Stimulated activated naive B cell treated with anti-CD40 and anti-IgM and Interleukin-4, amounts not matched to agents 10 μg/mL and 1 μg/mL and 100 μg/mL, for 72 hours (primary cell): ENCODE measurements around the gene DHDH.
"Not testable (repeated sequence)": the region's sequence is repeated elsewhere in the genome, so short reads cannot be mapped to it uniquely, and the experiment has no call there.

Experiments
- ATAC-seq, 2 donors: fragments of 150-1000 bp; cut with Tn5 transposase; replicated peaks; 2 replicates each; pipeline ENCODE4 v1.10.0; 2021; ENCODE audit warnings: moderate library complexity in 1 of 2
- DNase-seq: peaks from one replicate; pipeline ENCODE4 v3.0.0; 2021
- H3K27ac Mint-ChIP-seq: one replicate; pipeline ENCODE4 v1.8.0; 2022; ENCODE audit warnings: mild to moderate bottlenecking, mixed read lengths
- H3K27me3 Mint-ChIP-seq, 2 donors: one replicate each; pipeline ENCODE4 v1.8.0; 2022; ENCODE audit warnings: mixed read lengths in 2 of 2
- H3K36me3 Mint-ChIP-seq, 2 donors: one replicate each; pipeline ENCODE4 v1.8.0; 2022; ENCODE audit warnings: mixed read lengths in 2 of 2, mild to moderate bottlenecking in 1 of 2
- H3K4me1 Mint-ChIP-seq, 2 donors: one replicate each; pipeline ENCODE4 v1.8.0; 2022; ENCODE audit warnings: mixed read lengths in 2 of 2, mild to moderate bottlenecking in 1 of 2
- H3K4me3 Mint-ChIP-seq, 2 donors: one replicate each; pipeline ENCODE4 v1.8.0; 2022; ENCODE audit warnings: mild to moderate bottlenecking in 2 of 2, mixed read lengths in 2 of 2, moderate library complexity in 1 of 2
- H3K9me3 Mint-ChIP-seq, 2 donors: one replicate each; pipeline ENCODE4 v1.8.0; 2022; ENCODE audit warnings: mixed read lengths in 2 of 2, mild to moderate bottlenecking in 1 of 2

DHDH gene

DNA sequence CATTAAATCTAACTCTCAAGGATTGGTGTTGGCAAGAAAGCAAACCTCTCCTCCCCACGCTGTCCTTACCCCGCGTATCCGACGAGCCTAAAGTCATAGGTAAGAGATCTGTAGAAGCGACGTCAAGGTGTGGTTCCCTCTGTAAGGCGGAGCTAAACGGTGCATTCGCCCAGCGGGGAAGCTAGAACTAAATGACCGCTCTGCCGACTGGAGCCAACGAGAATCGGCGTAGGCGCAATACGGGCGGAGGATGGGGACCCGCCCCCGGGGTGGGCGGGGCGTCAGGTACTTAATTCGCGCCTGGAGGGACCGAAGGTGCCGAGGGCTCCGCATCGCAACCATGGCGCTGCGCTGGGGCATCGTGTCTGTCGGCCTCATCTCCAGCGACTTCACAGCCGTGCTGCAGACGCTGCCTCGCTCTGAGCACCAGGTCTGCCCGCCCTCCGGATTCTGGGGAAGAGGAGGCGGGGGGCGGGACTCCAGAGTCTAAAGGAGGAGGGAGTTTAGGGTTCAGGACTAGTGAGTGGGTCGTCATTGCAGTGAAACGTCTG lies at the start of gene DHDH:
Gene DHDH (plus strand): TSS at position 318 of the 551 bp plus-strand sequence. CDS start 23 bp downstream, at position 341.
- ATAC-seq (peak; percentile 88 to 90), DNase-seq (peak; percentile 64)
- peak within 1 kb of the TSS; percentile 47 for H3K27ac Mint-ChIP-seq
- no peaks in the 10 kb centered on the region for H3K36me3 Mint-ChIP-seq
- peaks cover 11 to 24% of the 10 kb centered on the region in 2 donors for H3K27me3 Mint-ChIP-seq
- peaks cover 6 to 18% of the 10 kb centered on the region in 2 donors for H3K4me1 Mint-ChIP-seq
- peak within 1 kb of the TSS; percentile 83 to 84 for H3K4me3 Mint-ChIP-seq
- no peaks in the 10 kb centered on the region for H3K9me3 Mint-ChIP-seq

DNA sequence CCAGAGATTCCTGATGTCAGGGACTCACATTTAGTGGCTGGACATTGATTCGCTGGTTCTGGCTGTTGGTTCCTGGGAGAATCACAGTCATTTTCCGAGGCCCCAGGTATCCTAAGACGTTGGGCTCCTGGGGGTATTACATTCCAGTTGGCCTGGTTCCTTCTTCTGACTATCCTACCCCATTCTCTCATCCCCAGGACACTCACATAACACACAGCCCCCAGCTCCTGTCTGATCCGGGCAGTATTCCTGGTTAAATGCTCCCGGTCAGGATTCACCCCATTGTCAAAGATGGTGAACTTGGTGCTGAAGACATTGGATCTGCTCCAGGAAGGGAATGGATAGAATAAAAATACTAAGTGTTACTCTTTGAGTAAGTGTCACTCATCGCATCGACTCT lies 49.8 kb upstream of the DHDH start:
- peaks cover 5 to 6% of the 10 kb centered on the region in 2 donors for H3K4me1 Mint-ChIP-seq
- no peaks in the 10 kb centered on the region for H3K9me3 Mint-ChIP-seq
- peaks cover 0 to 4% of the 10 kb centered on the region in 2 donors for H3K36me3 Mint-ChIP-seq
- peaks cover 0 to 3% of the 10 kb centered on the region in 2 donors for H3K27me3 Mint-ChIP-seq
- no peak overlapping the region for H3K27ac Mint-ChIP-seq
- ATAC-seq (no peak), DNase-seq (no peak)
- no peak overlapping the region for H3K4me3 Mint-ChIP-seq

DNA sequence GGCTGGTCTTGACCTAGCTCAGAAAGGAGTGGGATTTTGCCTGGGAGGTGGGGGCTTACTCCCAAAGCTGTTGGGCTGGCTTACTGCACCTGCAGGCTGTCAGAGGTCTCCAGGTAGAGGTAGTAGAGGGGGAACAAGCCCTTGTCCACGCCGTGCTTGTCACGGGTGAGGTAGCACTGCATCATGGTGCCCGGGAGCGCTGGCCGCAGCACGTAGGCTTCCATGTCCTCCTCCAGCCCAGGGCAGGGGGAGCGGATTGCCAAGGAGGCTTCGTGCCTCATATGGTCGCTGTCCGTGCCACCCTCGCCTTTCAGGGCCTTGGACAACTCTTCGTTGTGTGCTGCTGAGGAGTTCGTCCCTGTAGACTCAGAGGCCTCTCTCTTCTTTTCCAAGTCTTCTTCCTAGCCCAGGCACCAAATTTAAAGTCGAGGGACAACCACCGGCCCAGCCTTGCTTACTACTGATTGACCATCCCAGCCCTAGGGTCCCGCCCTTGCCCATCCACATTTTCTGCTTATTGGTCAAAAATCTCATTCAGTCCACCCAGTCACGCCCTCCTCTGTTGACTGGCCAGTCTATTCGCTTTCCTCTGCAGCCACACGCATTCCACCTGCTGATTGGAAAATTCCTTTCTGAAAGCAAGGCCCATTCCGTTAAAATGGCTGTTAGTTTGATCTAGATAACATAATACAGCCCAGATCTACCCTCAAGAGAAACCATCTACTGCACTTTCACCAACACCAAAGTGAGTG lies 45.5 kb upstream of the DHDH start:
- Mint-ChIP-seq H3K36me3 (no peaks in the 10 kb centered on the region), H3K4me1 (peaks cover 0 to 4% of the 10 kb centered on the region in 2 donors), H3K9me3 (no peaks in the 10 kb centered on the region), H3K27me3 (peaks cover 7 to 22% of the 10 kb centered on the region in 2 donors), H3K27ac (no peak overlapping the region), H3K4me3 (no peak overlapping the region)
- ATAC-seq (no peak), DNase-seq (no peak)

DNA sequence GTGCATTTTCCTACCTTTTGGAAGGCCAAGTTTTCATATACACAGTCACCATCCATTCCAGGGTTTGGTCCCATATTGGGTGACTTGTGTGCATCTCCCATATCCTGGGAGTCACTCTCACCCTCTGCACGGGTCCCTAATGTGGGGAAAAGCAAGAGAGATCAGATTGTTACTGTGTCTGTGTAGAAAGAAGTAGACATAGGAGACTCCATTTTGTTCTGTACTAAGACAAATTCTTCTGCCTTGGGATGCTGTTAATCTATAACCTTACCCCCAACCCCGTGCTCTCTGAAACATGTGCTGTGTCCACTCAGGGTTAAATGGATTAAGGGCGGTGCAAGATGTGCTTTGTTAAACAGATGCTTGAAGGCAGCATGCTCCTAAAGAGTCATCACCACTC lies 44.0 kb upstream of the DHDH start:
- H3K27ac Mint-ChIP-seq, H3K9me3 Mint-ChIP-seq, H3K4me3 Mint-ChIP-seq: not testable (repeated sequence)

DNA sequence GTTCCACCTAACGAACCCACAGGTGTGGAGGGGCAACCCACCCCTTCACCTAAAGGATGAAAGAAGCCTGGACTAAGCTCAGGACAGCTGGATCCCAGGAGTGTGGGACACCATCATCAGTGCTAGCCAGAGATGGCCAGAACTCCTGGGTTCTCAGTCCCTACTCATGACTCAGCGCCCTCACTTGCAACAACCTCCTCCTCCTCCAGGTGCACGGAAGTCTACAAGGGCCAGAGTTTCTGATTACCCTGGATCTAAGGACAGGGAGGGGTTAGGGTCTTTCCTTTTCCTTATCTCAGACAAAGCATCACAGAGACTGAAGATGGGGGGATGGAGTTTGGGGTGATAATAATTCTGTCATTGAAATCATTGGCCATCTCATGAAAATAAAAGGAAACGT lies 42.9 kb upstream of the DHDH start:
- Mint-ChIP-seq H3K27ac (no peak overlapping the region), H3K36me3 (no peaks in the 10 kb centered on the region), H3K27me3 (peaks cover 28 to 34% of the 10 kb centered on the region in 2 donors), H3K9me3 (no peaks in the 10 kb centered on the region), H3K4me1 (peaks cover 8% of the 10 kb centered on the region in 2 donors), H3K4me3 (no peak overlapping the region)
- no peak for ATAC-seq
- no peak for DNase-seq

More for the DNA sequence above, 44.0 kb upstream of the DHDH start:
- H3K27me3 Mint-ChIP-seq = peaks cover 18 to 26% of the 10 kb centered on the region in 2 donors
- ATAC-seq, DNase-seq, H3K36me3 Mint-ChIP-seq, H3K4me1 Mint-ChIP-seq: not testable (repeated sequence)

DNA sequence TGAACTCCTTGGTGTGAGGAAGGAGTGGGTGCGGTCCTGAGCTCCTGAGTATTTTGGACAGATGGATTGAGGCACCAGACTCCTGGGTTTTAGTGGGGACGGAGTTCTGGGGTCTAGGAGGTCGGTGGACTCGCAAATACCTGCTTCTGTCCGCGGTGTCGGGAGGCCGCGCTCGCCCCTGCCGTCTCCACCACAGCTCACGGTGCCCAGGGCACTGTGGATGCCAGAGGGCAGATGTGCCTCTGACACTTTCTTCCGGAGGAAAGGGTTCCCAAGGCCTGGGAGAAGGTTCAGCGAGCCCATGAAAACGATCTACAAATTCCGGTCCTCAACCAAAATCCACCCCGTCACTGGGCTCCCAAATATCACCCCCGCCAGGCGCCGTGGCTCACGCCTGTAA lies 38.3 kb upstream of the DHDH start:
- ATAC-seq (no peak), DNase-seq (no peak)
- Mint-ChIP-seq H3K4me3 (peak overlapping the region; percentile 71 to 75), H3K9me3 (no peaks in the 10 kb centered on the region), H3K27ac (no peak overlapping the region), H3K36me3 (peaks cover 2 to 4% of the 10 kb centered on the region in 2 donors), H3K4me1 (peaks cover 16 to 33% of the 10 kb centered on the region in 2 donors), H3K27me3 (peaks cover 45 to 49% of the 10 kb centered on the region in 2 donors)

DNA sequence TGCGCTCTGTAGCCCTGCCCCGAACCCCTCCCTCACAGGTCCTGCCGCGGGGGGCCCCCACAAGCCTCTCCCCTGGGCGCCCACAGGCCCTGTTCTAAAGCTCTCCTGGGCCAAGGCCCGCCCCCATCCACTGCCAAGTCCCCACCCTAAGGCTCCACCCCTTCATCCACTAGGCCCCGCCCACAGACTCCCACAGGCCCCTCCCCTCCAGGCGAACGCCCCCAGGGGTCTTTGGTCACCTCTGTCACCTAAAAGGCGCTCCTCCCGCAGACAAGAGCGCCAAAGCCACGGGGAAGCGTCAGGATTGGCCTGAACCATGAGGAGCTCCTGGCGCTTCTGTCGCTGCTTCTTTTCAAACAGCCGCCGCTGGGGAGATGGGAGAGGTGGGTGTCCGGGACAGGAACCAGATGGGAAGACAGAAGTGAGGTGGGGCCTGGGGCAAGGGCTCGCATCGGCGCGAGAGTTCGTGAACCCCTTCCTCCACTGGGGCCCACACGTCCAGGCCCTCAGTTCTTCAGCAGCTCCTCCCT lies 37.2 kb upstream of the DHDH start:
- no peaks in the 10 kb centered on the region for H3K9me3 Mint-ChIP-seq
- H3K27me3 Mint-ChIP-seq = peaks cover 40 to 42% of the 10 kb centered on the region in 2 donors
- peak overlapping the region; percentile 71 to 75 for H3K4me3 Mint-ChIP-seq
- ATAC-seq = peak; percentile 30 to 31
- peaks cover 19 to 43% of the 10 kb centered on the region in 2 donors for H3K4me1 Mint-ChIP-seq
- DNase-seq = no peak
- H3K36me3 Mint-ChIP-seq = peaks cover 3 to 8% of the 10 kb centered on the region in 2 donors
- H3K27ac Mint-ChIP-seq = no peak overlapping the region

DNA sequence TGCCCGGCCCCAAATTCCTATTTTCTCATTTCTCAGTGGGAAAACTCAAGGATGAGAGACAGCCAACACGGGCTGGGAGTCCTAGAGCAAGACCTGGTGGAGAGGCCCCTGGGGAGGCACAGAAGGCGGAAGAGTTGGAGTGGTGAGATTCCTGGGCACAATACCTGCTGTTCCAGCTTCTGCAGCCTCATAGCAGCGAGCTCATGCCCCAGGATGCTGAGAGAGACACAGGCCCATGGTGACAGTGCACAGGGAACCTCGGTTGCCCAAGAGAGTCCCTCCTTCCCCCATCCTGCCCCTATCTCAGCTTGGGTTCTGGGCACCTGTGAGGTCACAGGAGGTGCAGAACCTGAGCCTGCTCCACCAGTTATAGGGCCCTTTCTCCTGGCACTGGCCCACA lies 36.3 kb upstream of the DHDH start:
- peaks cover 32 to 42% of the 10 kb centered on the region in 2 donors for H3K27me3 Mint-ChIP-seq

DNA sequence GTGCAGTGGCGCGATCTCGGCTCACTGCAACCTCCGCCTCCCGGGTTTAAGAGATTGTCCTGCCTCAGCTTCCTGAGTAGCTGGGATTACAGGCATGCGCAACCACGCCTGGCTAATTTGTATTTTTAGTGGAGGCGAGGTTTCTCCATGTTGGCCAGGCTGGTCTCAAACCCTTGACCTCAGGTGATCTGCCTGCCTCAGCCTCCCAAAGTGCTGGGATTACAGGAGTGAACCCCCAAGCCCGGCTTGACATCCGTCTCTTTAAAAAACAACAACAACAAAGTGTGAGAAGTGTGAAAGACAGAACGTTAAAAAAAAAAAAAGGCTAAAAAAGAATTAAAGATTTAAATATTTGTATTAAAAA lies 34.1 kb upstream of the DHDH start:
- peaks cover 21 to 56% of the 10 kb centered on the region in 2 donors for H3K4me1 Mint-ChIP-seq
- peaks cover 13 to 24% of the 10 kb centered on the region in 2 donors for H3K36me3 Mint-ChIP-seq
- H3K27me3 Mint-ChIP-seq = peaks cover 22 to 32% of the 10 kb centered on the region in 2 donors
- H3K27ac Mint-ChIP-seq = peak overlapping the region; percentile 95
- ATAC-seq, H3K9me3 Mint-ChIP-seq, DNase-seq: not testable (repeated sequence)
- H3K4me3 Mint-ChIP-seq = peak overlapping the region; percentile 96 to 100

More for the DNA sequence above, 36.3 kb upstream of the DHDH start:
- Mint-ChIP-seq H3K4me3 (no peak overlapping the region), H3K4me1 (peaks cover 17 to 50% of the 10 kb centered on the region in 2 donors), H3K9me3 (no peaks in the 10 kb centered on the region), H3K36me3 (peaks cover 7 to 12% of the 10 kb centered on the region in 2 donors), H3K27ac (no peak overlapping the region)
- no peak for DNase-seq
- ATAC-seq = no peak

DNA sequence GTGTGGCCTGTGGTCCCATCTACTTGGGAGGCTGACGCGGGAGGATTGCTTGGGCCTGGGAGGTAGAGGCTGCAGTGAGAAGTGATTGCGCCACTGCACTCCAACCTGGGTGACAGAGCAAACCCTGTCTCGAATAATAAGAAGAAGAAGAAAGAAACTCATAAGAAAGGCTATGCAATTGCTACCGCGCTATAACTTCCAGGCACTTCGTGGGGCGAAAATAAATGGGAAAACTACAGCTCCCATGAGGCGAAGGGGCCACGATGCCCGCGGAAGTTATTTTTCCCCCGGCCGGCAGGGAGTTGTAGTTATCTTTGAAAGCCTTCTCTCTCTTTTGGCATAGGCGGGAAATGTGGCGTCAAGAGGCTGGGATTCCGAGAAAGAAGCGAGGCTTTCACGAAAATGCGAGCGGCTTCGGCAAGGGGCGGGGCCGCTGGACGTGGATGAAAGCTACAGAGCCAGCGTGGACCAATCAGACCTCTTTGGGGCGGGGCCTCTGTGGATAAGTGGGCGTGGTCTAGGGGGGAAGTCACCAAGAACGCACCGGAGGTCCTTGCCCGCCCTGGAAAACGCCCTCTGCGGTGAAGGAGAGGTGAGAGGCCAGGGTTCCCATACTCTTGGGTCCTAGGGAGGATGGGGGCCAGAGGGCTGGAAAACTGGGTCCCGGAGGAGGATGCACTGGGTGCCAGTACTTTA lies 33.6 kb upstream of the DHDH start, which contains the start of gene NUCB1:
Gene NUCB1 (plus strand): TSS at position 532 of the 696 bp plus-strand sequence. CDS start 485 bp downstream, outside the sequence.
- peaks cover 18 to 27% of the 10 kb centered on the region in 2 donors for H3K27me3 Mint-ChIP-seq
- H3K4me1 Mint-ChIP-seq = peaks cover 18 to 52% of the 10 kb centered on the region in 2 donors
- H3K4me3 Mint-ChIP-seq = peak within 1 kb of the TSS; percentile 96 to 100
- ATAC-seq (peak; percentile 97 to 99), DNase-seq (peak; percentile 95)
- no peaks in the 10 kb centered on the region for H3K9me3 Mint-ChIP-seq
- peak within 1 kb of the TSS; percentile 95 for H3K27ac Mint-ChIP-seq
- H3K36me3 Mint-ChIP-seq = peaks cover 17 to 29% of the 10 kb centered on the region in 2 donors

DNA sequence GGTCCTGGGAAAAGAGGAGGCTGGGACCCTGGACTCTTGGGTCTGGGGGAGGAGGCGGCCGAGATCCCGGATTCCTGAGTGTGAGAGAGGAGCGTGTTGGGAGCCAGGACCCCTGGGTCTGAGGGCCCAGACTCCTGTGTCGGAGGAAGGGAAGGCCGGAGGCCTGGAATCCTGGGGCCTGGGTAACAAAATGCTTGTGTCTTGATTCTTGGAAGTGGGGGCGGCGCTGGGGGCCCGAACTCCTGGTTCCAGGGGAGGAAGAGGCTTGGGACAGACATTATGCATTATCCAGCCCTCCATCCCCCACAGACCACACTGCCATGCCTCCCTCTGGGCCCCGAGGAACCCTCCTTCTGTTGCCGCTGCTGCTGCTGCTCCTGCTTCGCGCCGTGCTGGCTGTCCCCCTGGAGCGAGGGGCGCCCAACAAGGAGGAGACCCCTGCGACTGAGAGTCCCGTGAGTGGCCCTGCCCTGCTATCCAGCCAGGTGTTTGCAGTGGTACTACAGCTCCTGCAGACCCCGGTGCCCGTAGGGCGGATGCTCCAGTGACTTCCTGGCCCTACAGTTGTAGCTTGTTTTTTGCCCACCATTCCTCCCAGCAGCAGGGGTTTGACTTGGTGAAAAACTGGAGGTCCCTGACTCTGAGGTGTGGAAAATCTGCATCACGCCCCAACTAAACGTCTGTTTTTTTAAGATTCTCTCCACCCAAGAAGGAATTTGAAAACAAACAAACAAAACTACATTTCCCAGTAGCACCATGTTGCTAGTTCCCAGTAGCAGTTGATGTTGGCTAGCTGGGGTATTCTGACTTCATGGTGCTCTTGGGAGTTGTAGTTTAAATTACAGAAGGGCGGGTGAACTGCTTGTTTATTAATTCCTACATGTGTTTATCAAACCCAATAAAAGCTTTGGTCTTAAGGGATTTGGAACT lies 32.8 kb upstream of the DHDH start:
- DNase-seq (no peak), ATAC-seq (peak in 1 of 2 donors; percentile 10)
- Mint-ChIP-seq H3K36me3 (peaks cover 24 to 36% of the 10 kb centered on the region in 2 donors), H3K4me1 (peaks cover 16 to 46% of the 10 kb centered on the region in 2 donors), H3K27me3 (peaks cover 13 to 19% of the 10 kb centered on the region in 2 donors), H3K27ac (peak overlapping the region; percentile 95), H3K9me3 (no peaks in the 10 kb centered on the region), H3K4me3 (peak overlapping the region; percentile 96 to 100)

DNA sequence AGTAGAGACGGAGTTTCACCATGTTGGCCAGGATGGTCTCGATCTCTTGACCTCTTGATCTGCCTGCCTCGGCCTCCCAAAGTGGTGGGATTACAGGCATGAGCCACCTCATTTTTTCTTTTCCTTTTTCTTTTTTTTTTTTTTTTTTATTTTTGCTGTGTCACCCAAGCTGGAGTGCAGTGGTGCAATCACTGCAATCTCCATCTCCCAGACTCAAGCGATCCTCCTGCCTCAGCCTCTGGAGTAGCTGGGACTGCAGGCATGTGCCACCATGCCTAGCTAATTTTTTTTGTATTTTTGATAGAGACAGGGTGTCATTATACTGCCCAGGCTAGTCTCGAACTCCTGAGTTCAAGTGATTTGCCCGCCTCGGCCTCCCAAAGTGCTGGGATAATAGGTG lies 31.2 kb upstream of the DHDH start:
- peaks cover 28 to 41% of the 10 kb centered on the region in 2 donors for H3K36me3 Mint-ChIP-seq
- not testable (repeated sequence) for H3K9me3 Mint-ChIP-seq, DNase-seq, H3K27me3 Mint-ChIP-seq, ATAC-seq, H3K27ac Mint-ChIP-seq, H3K4me3 Mint-ChIP-seq
- H3K4me1 Mint-ChIP-seq = peaks cover 12 to 34% of the 10 kb centered on the region in 2 donors

DNA sequence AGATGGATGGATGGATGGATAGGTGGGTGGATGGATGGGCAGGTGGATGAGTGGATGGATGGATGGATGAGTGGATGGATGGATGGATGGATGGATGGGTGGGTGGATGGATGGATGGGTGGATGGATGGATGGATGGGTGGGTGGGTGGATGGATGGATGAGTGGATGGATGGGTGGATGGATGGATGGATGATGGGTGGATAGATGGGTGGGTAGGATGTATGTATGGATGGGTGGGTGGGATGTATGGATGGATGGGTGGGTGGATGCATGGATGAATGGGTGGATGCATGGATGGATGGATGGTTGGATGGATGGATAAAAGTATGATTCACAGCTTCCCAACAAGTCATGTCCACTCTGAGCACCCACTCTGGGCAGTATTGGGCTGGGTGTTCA lies 29.7 kb upstream of the DHDH start:
- H3K4me3 Mint-ChIP-seq, ATAC-seq: not testable (repeated sequence)
- peaks cover 37 to 55% of the 10 kb centered on the region in 2 donors for H3K36me3 Mint-ChIP-seq

More for the DNA sequence above, 29.7 kb upstream of the DHDH start:
- H3K27me3 Mint-ChIP-seq, H3K27ac Mint-ChIP-seq, DNase-seq, H3K9me3 Mint-ChIP-seq: not testable (repeated sequence)
- H3K4me1 Mint-ChIP-seq = peaks cover 16 to 34% of the 10 kb centered on the region in 2 donors
